Measurements from ENCODE around the gene PLAAT4. TPM values are rescaled to one million over a fixed set of nuclear protein-coding genes. Genes with fewer than 3 reads are reported as not detected.

The PLAAT4 gene
- total RNA-seq, 1 experiment from 2014 or later, result 1.2 TPM

DNA sequence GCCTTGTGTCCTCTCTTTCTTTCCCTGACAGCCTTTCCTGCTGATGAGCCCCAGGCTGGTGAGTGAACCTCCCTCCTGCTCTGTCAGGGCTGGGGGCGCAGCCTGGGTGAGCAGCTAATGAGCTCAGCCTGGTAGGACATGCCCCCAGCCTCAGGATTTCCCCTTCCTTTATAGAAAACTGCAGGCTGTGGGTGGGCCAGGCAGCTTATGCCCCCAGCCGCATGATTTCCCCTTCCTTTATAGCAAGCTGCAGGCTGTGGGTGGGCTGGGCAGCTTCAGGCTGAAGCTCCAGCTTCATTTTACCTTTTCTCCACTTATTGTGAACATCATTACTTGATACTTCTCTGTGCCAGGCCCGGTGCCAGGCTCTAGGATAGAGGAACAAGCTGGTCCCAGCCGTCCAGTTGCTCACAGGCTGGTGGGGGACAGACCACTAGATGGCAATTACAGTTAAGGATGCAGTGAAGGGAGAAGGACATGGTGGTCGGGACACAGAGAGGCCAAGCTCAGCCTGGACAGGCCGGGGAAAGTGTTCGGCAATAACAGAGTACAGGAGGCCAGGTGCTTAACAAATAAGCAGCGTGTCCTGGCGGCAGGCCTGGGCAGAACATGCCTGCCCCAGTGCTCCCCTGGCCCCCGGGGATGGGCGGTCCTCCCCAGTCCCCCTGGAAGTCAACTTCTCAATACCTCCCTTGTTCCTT, 25.4 kb upstream of the PLAAT4 start:
- H3K27ac Mint-ChIP-seq (ENCODE audit: unreplicated experiment), result no peak overlapping the region
- TF ChIP-seq, protein P1, sequence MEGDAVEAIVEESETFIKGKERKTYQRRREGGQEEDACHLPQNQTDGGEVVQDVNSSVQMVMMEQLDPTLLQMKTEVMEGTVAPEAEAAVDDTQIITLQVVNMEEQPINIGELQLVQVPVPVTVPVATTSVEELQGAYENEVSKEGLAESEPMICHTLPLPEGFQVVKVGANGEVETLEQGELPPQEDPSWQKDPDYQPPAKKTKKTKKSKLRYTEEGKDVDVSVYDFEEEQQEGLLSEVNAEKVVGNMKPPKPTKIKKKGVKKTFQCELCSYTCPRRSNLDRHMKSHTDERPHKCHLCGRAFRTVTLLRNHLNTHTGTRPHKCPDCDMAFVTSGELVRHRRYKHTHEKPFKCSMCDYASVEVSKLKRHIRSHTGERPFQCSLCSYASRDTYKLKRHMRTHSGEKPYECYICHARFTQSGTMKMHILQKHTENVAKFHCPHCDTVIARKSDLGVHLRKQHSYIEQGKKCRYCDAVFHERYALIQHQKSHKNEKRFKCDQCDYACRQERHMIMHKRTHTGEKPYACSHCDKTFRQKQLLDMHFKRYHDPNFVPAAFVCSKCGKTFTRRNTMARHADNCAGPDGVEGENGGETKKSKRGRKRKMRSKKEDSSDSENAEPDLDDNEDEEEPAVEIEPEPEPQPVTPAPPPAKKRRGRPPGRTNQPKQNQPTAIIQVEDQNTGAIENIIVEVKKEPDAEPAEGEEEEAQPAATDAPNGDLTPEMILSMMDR (IDR thresholded peaks at IDR 0.05; ENCODE audit: insufficient read depth in 1 of 2, low read depth in 1 of 2, low read length in 1 of 2, severe bottlenecking in 1 of 2, unreplicated experiment in 1 of 2), result no peak
- H3K4me3 Mint-ChIP-seq (ENCODE audit: unreplicated experiment), result no peak overlapping the region
- POLR2A ChIA-PET, result no interaction called here
- intact Hi-C loops (cut with micrococcal nuclease; ENCODE audit: unreplicated experiment), result no loop called here
- DNase-seq, result no peak
- H3K4me3 ChIP-seq (ENCODE audit: low read depth, low read length), result no peak overlapping the region
- no peaks in the 10 kb centered on the region for H3K36me3 ChIP-seq (ENCODE audit: control insufficient read depth, insufficient read depth, low read length)
- CTCF ChIA-PET, result interaction anchor here (0.8 kb wide), 1 partner anchor 125 kb away, joined by 3 read pairs; no protein-coding TSS in a partner anchor
- no peaks in the 10 kb centered on the region for H3K9me3 Mint-ChIP-seq (ENCODE audit: unreplicated experiment)
- H3K27me3 ChIP-seq (replicated peaks; ENCODE audit: control insufficient read depth, insufficient read depth, low read length), result no peaks in the 10 kb centered on the region
- no TSS peak for BruUV-seq (replicated peaks)
- H3K4me1 ChIP-seq, result peaks cover 4% of the 10 kb centered on the region
- no peaks in the 10 kb centered on the region for H3K4me1 Mint-ChIP-seq (ENCODE audit: low read depth, unreplicated experiment)
- no peaks in the 10 kb centered on the region for H3K27me3 Mint-ChIP-seq (ENCODE audit: insufficient read depth, unreplicated experiment)
- H3K36me3 Mint-ChIP-seq (ENCODE audit: insufficient read depth, unreplicated experiment), result no peaks in the 10 kb centered on the region
- H3K9me3 ChIP-seq, result no peaks in the 10 kb centered on the region

DNA sequence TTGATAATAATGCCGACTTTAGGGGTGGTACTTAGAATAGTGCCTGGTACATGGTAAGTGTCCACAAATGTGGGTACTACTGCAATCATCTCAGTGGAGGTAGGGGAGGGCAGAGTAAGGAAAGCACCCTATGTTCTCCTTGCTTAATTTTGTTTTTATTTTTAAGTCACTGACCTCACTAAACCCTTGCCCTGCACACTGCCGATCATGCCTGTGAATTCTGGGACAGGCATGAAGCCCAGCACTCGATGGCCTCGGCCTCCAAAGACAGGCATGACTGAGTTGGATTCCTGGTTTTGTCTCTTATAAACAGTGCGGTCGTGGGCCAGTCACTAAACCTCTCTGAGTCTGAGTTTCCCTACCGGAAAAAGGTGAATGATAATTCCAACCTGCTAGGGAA, 23.8 kb upstream of the PLAAT4 start:
- Mint-ChIP-seq H3K4me1 (ENCODE audit: low read depth, unreplicated experiment) (no peaks in the 10 kb centered on the region), H3K27me3 (ENCODE audit: insufficient read depth, unreplicated experiment) (no peaks in the 10 kb centered on the region), H3K36me3 (ENCODE audit: insufficient read depth, unreplicated experiment) (no peaks in the 10 kb centered on the region), H3K9me3 (ENCODE audit: unreplicated experiment) (no peaks in the 10 kb centered on the region), H3K27ac (ENCODE audit: unreplicated experiment) (no peak overlapping the region), H3K4me3 (ENCODE audit: unreplicated experiment) (no peak overlapping the region)
- Histone ChIP-seq H3K27me3 (replicated peaks; ENCODE audit: control insufficient read depth, insufficient read depth, low read length) (no peaks in the 10 kb centered on the region), H3K4me1 (peaks cover 10% of the 10 kb centered on the region), H3K36me3 (ENCODE audit: control insufficient read depth, insufficient read depth, low read length) (no peaks in the 10 kb centered on the region), H3K9me3 (no peaks in the 10 kb centered on the region), H3K4me3 (ENCODE audit: low read depth, low read length) (no peak overlapping the region)
- intact Hi-C loops (cut with micrococcal nuclease; ENCODE audit: unreplicated experiment), result no loop called here
- no peak for DNase-seq
- CTCF ChIA-PET, result interaction anchor here (0.7 kb wide), 1 partner anchor 33 kb away, joined by 4 read pairs; no protein-coding TSS in a partner anchor
- TF ChIP-seq, protein P1 (IDR thresholded peaks at IDR 0.05; ENCODE audit: insufficient read depth in 1 of 2, low read depth in 1 of 2, low read length in 1 of 2, severe bottlenecking in 1 of 2, unreplicated experiment in 1 of 2), result no peak
- POLR2A ChIA-PET, result no interaction called here
- no TSS peak for BruUV-seq (replicated peaks)

DNA sequence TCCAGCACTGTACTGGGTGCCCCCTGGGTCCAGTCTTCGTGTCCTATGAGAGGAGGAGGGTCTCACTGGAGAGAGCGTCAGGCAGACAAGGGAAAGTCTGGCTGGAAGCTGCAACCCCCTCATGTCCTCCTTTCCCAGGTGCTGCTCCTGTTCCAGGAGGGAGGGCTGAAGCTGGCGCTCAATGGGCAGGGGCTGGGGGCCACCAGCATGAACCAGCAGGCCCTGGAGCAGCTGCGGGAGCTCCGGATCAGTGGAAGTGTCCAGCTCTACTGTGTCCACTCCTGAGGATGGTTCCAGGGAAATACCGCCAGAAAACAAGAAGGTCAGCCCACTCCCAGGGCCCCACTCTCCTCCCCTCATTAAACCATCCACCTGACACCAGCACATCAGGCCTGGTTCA, 20.5 kb upstream of the PLAAT4 start:
- Histone ChIP-seq H3K4me3 (ENCODE audit: low read depth, low read length) (no peak overlapping the region), H3K36me3 (ENCODE audit: control insufficient read depth, insufficient read depth, low read length) (no peaks in the 10 kb centered on the region), H3K4me1 (peaks cover 15% of the 10 kb centered on the region), H3K9me3 (peaks cover 6% of the 10 kb centered on the region; the same call in 1 of the 2 replicates), H3K27me3 (replicated peaks; ENCODE audit: control insufficient read depth, insufficient read depth, low read length) (no peaks in the 10 kb centered on the region)
- Mint-ChIP-seq H3K27ac (ENCODE audit: unreplicated experiment) (no peak overlapping the region), H3K4me1 (ENCODE audit: low read depth, unreplicated experiment) (no peaks in the 10 kb centered on the region), H3K9me3 (ENCODE audit: unreplicated experiment) (peaks cover 19% of the 10 kb centered on the region), H3K4me3 (ENCODE audit: unreplicated experiment) (no peak overlapping the region), H3K27me3 (ENCODE audit: insufficient read depth, unreplicated experiment) (no peaks in the 10 kb centered on the region), H3K36me3 (ENCODE audit: insufficient read depth, unreplicated experiment) (no peaks in the 10 kb centered on the region)
- intact Hi-C loops (cut with micrococcal nuclease; ENCODE audit: unreplicated experiment), result no loop called here
- ChIA-PET POLR2A (no interaction called here), CTCF (interaction anchor here (0.6 to 1.2 kb wide), 2 partner anchors 25 to 140 kb away, joined by 3 to 4 read pairs; no protein-coding TSS in a partner anchor)
- BruUV-seq (replicated peaks), result no TSS peak
- TF ChIP-seq, protein P1 (IDR thresholded peaks at IDR 0.05; ENCODE audit: insufficient read depth in 1 of 2, low read depth in 1 of 2, low read length in 1 of 2, severe bottlenecking in 1 of 2, unreplicated experiment in 1 of 2), result no peak
- no peak for DNase-seq
